K562 (cell line): ENCODE measurements around the gene DNAH1. TPM values are rescaled to one million over a fixed set of nuclear protein-coding genes. Genes with fewer than 3 reads are reported as not detected.

ENCODE experiments used
- ATAC-seq: fragments of 200-7000 bp; cut with Tn5 transposase; 3 replicates; pipeline ENCODE4 v1.9.1; 2020; ENCODE audit warnings: moderate library complexity
- BruUV-seq: library from RNA; stranded (reverse); fragments of 400-500 nt; replicated peaks from 2 replicates; lab custom pipeline; 2021; lab: Mats Ljungman, UMichigan
- CTCF ChIA-PET: fragments of 300-600 bp; formaldehyde crosslinking; extraction: SDS; loops from one replicate; lab custom pipeline; 2021; ENCODE audit warnings: low intra/inter-chr PET ratio; lab: Yijun Ruan, JAX
- POLR2A ChIA-PET: fragments of 300-600, 350-650 bp; sonication (Branson Sonifier 250); formaldehyde crosslinking; extraction: SDS; loops from one replicate; lab custom pipeline; 2021; ENCODE audit warnings: antibody characterized with exemption, inconsistent platforms; lab: Yijun Ruan, JAX
- DNase-seq, 4 experiments: peaks; one replicate each; pipeline versions ENCODE4 v3.0.0 to v3.0.0-alpha.2; 2011 to 2018; ENCODE audit warnings: low spot score in 3 of 4, mixed read lengths in 3 of 4; ENCODE audit errors: extremely low read depth in 1 of 4
- FAIRE-seq: peaks from 2 replicates; lab custom pipeline; 2011; peaks lifted over from hg19 to GRCh38; lab: Jason Lieb, UNC
- H2AFZ ChIP-seq: 2 replicates; pipeline ENCODE4 v1.6.0; 2011; ENCODE audit warnings: low read depth, low read length, control low read depth, inconsistent platforms
- H3K27ac ChIP-seq: fragments of 200-600 bp; 3 replicates; pipeline ENCODE4 v1.8.0; 2011; ENCODE audit warnings: low read depth, mild to moderate bottlenecking, control low read depth, inconsistent platforms, low read length, moderate library complexity, mixed read lengths; ENCODE audit errors: extremely low read depth
- H3K27me3 ChIP-seq, 2 experiments: fragments of 300-600 bp in 1 of 2; 2 replicates in 1 of 2; 3 replicates in 1 of 2; pipeline versions ENCODE4 v1.6.0 to v1.8.0; 2011; ENCODE audit warnings: inconsistent platforms in 2 of 2, low read length in 2 of 2, mild to moderate bottlenecking in 1 of 2, mixed read lengths in 1 of 2, moderate library complexity in 1 of 2; ENCODE audit not compliant: control insufficient read depth in 2 of 2, insufficient read depth in 2 of 2
- H3K36me3 ChIP-seq: fragments of 300-600 bp; 3 replicates; pipeline ENCODE4 v1.8.0; 2011; ENCODE audit warnings: mild to moderate bottlenecking, low read length, inconsistent platforms; ENCODE audit not compliant: control insufficient read depth, insufficient read depth
- H3K4me1 ChIP-seq, 2 experiments: fragments of 200-600 bp in 1 of 2; replicated peaks in 1 of 2; 2 replicates in 1 of 2; 3 replicates in 1 of 2; pipeline versions ENCODE4 v1.5.1 to v1.8.0; 2011; ENCODE audit warnings: inconsistent platforms in 2 of 2, low read length in 2 of 2, mild to moderate bottlenecking in 1 of 2, mixed read lengths in 1 of 2, moderate library complexity in 1 of 2; ENCODE audit not compliant: control insufficient read depth in 2 of 2, insufficient read depth in 2 of 2
- H3K4me2 ChIP-seq: 2 replicates; pipeline ENCODE4 v1.6.1; 2011; ENCODE audit warnings: low read length, control low read depth, inconsistent platforms, mixed read lengths; ENCODE audit not compliant: insufficient read depth
- H3K4me3 ChIP-seq: fragments of 200-600 bp; sonication (generic), shearing (Covaris generic); 2 replicates; pipeline ENCODE4 v1.5.1; 2016; ENCODE audit warnings: control low read depth, inconsistent platforms
- H3K79me2 ChIP-seq: fragments of 200-600 bp; 3 replicates; pipeline ENCODE4 v1.8.0; 2011; ENCODE audit warnings: low read length, inconsistent platforms; ENCODE audit not compliant: control insufficient read depth, insufficient read depth
- H3K9ac ChIP-seq, 2 experiments: 2 replicates each; pipeline versions ENCODE4 v1.6.0 to v1.6.1; 2011; ENCODE audit warnings: low read depth in 2 of 2, low read length in 2 of 2, control low read depth in 1 of 2, inconsistent platforms in 1 of 2, mild to moderate bottlenecking in 1 of 2, mixed read lengths in 1 of 2; ENCODE audit not compliant: insufficient read depth in 1 of 2
- H3K9me1 ChIP-seq: one replicate; pipeline ENCODE4 v1.6.0; 2011; ENCODE audit warnings: inconsistent platforms, mild to moderate bottlenecking, low read length, moderate library complexity; ENCODE audit not compliant: control insufficient read depth, insufficient read depth
- H3K9me3 ChIP-seq: replicated peaks from 2 replicates; pipeline ENCODE4 v1.5.1; 2011; ENCODE audit warnings: low read depth, low read length, inconsistent platforms; ENCODE audit not compliant: control insufficient read depth, insufficient read depth
- H4K20me1 ChIP-seq: replicated peaks from 2 replicates; pipeline ENCODE4 v1.6.1; 2011; ENCODE audit warnings: low read length, inconsistent platforms, mixed read lengths; ENCODE audit not compliant: control insufficient read depth, insufficient read depth
- HMG20A ChIP-seq: fragments of 450-650 bp; formaldehyde crosslinking; conservative IDR thresholded peaks from 2 replicates; pipeline ENCODE4 v1.4.0; 2020; ENCODE audit warnings: mild to moderate bottlenecking, mixed read lengths
- NFE2L1 ChIP-seq: fragments of 450-650 bp; IDR thresholded peaks from 2 replicates; pipeline ENCODE4 v1.6.1; 2016; ENCODE audit warnings: missing genetic modification characterization, low read depth, mild to moderate bottlenecking, missing compliant biosample characterization, moderate library complexity, borderline replicate concordance
- PPARD ChIP-seq: fragments of 250-450 bp; sonication (Bioruptor Pico); IDR thresholded peaks from 2 replicates; pipeline ENCODE4 v1.8.0; 2022; ENCODE audit warnings: inconsistent platforms, mild to moderate bottlenecking, moderate library complexity
- PTTG1 ChIP-seq: fragments of 450-650 bp; IDR thresholded peaks from 2 replicates; pipeline ENCODE4 v1.6.1; 2016; ENCODE audit warnings: low read depth, mild to moderate bottlenecking, missing genetic modification characterization, missing compliant biosample characterization
- TAF7 ChIP-seq: fragments of 450-650 bp; IDR thresholded peaks from 2 replicates; pipeline ENCODE4 v1.6.1; 2016; ENCODE audit warnings: missing genetic modification characterization, missing compliant biosample characterization
- THRA ChIP-seq: fragments of 450-650 bp; IDR thresholded peaks from 2 replicates; pipeline ENCODE4 v1.6.1; 2017; ENCODE audit warnings: mild to moderate bottlenecking, moderate library complexity
- WGBS: fragments of 100-300 bp; shearing (Covaris generic); methylation state at CpG from one replicate; pipeline ENCODE4 v1.1.6; 2016; ENCODE audit warnings: low coverage, mixed read lengths; ENCODE audit not compliant: insufficient coverage; ENCODE audit errors: missing lambda C conversion rate; 5-methylcytosine and 5-hydroxymethylcytosine counted together
- in situ Hi-C: fragments of 300-500 bp; cut with MboI; formaldehyde crosslinking; loops from 4 replicates; pipeline ENCODE4 v1.15.0; 2018; ENCODE audit warnings: inconsistent platforms, mixed read lengths
- intact Hi-C: fragments of 100-400 bp; cut with micrococcal nuclease; formaldehyde crosslinking; loops from 2 replicates; pipeline ENCODE4 v1.14.2; 2022
- polyA plus RNA-seq, 8 experiments: library from polyadenylated mRNA; depleted of rRNA in 4 of 8; stranded (reverse) in 5 of 8; unstranded in 3 of 8; fragments of >200 nt; fragmentation: Nextera tagmentation in 2 of 8; fragmentation: Illumina TruSeq in 1 of 8; extraction: Ambion mirVana in 2 of 8; extraction: Trizol in 1 of 8; gene quantifications; 2 replicates each; pipeline versions ENCODE4 v1.2.1 to v1.2.3, GENCODE V29; 2011 to 2014; ENCODE audit warnings: inconsistent platforms in 1 of 8, missing spikeins in 1 of 8
- total RNA-seq, 7 experiments: library from RNA; depleted of rRNA in 6 of 7; stranded (reverse); fragments of >200 nt in 6 of 7; fragmentation: Illumina TruSeq in 2 of 7; extraction: Trizol in 2 of 7; gene quantifications; 2 replicates each; pipeline versions ENCODE4 v1.2.1 to v1.2.3, GENCODE V29; 2011 to 2021; ENCODE audit warnings: low replicate concordance in 1 of 7

The DNAH1 gene
- total and polyA plus RNA-seq, 9 of the 15 experiments (the other 6 are each of a cell fraction or from before 2014, with no cell fraction given) = 0.04 to 0.84 (median 0.50) TPM

GRCh38 chr3:52408466-52408865 is 92.3 kb downstream of the DNAH1 start:
- intact Hi-C loops = no loop called here
- no peaks in the 10 kb centered on the region for H3K9me1 ChIP-seq
- FAIRE-seq (no peak), DNase-seq (no peak)
- no peak overlapping the region for H3K27ac ChIP-seq
- H3K4me3 ChIP-seq = no peak overlapping the region; the same call in 1 of the 2 replicates
- CTCF ChIA-PET = no interaction called here
- no peaks in the 10 kb centered on the region for H4K20me1 ChIP-seq
- no peak overlapping the region for H2AFZ ChIP-seq
- BruUV-seq = no TSS peak
- WGBS = 96% methylated on average over 7 of the region's 8 CpGs
- H3K4me1 ChIP-seq = peaks cover 13 to 15% of the 10 kb centered on the region in 2 experiments; a peak in 4 of 5 replicates
- no peak for TF ChIP-seq NFE2L1 (tag)
- no peak for TF ChIP-seq PPARD (CRISPR knock-in tag)
- TF ChIP-seq HMG20A (CRISPR knock-in tag) = no peak
- no peak for TF ChIP-seq PTTG1
- TF ChIP-seq TAF7 (tag) = no peak
- TF ChIP-seq THRA = no peak
- TF ChIP-seq, all 486 proteins: peak for 0
- no peaks in the 10 kb centered on the region for H3K9me3 ChIP-seq
- H3K9ac ChIP-seq = peak overlapping the region in 1 of 2 experiments; percentile 93; a peak in 1 of 4 replicates
- POLR2A ChIA-PET = no interaction called here
- H3K27me3 ChIP-seq = no peaks in the 10 kb centered on the region
- in situ Hi-C loops = no loop called here
- peaks cover 47% of the 10 kb centered on the region for H3K79me2 ChIP-seq
- H3K4me2 ChIP-seq = peak overlapping the region; percentile 93
- peaks cover 64% of the 10 kb centered on the region for H3K36me3 ChIP-seq
- ATAC-seq = no peak
